Neural cell (in vitro differentiated cells): ENCODE data around the gene MAGI1. TPM values are rescaled to one million over a fixed set of nuclear protein-coding genes. Genes with fewer than 3 reads are reported as not detected.

Experiments used
- H2AFZ ChIP-seq: fragments of 200-600, 300-800 bp; sonication (generic), shearing (Covaris generic); 2 replicates; pipeline ENCODE4 v1.6.0; 2014; ENCODE audit warnings: low read depth, mild to moderate bottlenecking, antibody characterized with exemption, low read length, moderate library complexity
- H3F3A ChIP-seq: fragments of 200-600 bp; shearing (Covaris generic); 2 replicates; pipeline ENCODE4 v1.6.1; 2016; ENCODE audit warnings: mild to moderate bottlenecking, moderate library complexity, mixed read lengths, antibody characterized with exemption, low read length; ENCODE audit not compliant: insufficient read depth, poor library complexity, severe bottlenecking
- H3K27ac ChIP-seq: fragments of 200-600, 300-800 bp; sonication (generic), shearing (Covaris generic); 2 replicates; pipeline ENCODE4 v1.5.1; 2014; ENCODE audit warnings: mild to moderate bottlenecking, low read length, moderate library complexity
- H3K27me3 ChIP-seq: fragments of 300-800, 200-600 bp; sonication (generic), shearing (Covaris generic); 2 replicates; pipeline ENCODE4 v1.6.0; 2014; ENCODE audit warnings: mild to moderate bottlenecking, low read depth, low read length, moderate library complexity; ENCODE audit not compliant: insufficient read depth
- H3K36me3 ChIP-seq: fragments of 300-800, 200-600 bp; sonication (generic), shearing (Covaris generic); 2 replicates; pipeline ENCODE4 v1.5.1; 2014; ENCODE audit warnings: mild to moderate bottlenecking, antibody characterized with exemption, low read length, moderate library complexity; ENCODE audit not compliant: insufficient read depth
- H3K4me2 ChIP-seq: fragments of 300-800, 200-600 bp; sonication (generic), shearing (Covaris generic); 2 replicates; pipeline ENCODE4 v1.6.0; 2014; ENCODE audit warnings: mild to moderate bottlenecking, low read length
- H3K4me3 ChIP-seq: fragments of 300-800, 200-600 bp; sonication (generic), shearing (Covaris generic); 2 replicates; pipeline ENCODE4 v1.5.1; 2014; ENCODE audit warnings: mild to moderate bottlenecking, low read length, moderate library complexity
- H3K79me2 ChIP-seq: fragments of 200-600 bp; shearing (Covaris generic); replicated peaks from 2 replicates; pipeline ENCODE4 v1.6.0; 2014; ENCODE audit warnings: mild to moderate bottlenecking, low read length, moderate library complexity; ENCODE audit not compliant: insufficient read depth
- H3K9ac ChIP-seq: fragments of 300-800, 200-600 bp; sonication (generic), shearing (Covaris generic); 2 replicates; pipeline ENCODE4 v1.6.1; 2016; ENCODE audit warnings: mild to moderate bottlenecking, low read length, mixed read lengths
- H3K9me2 ChIP-seq: fragments of 200-600 bp; shearing (Covaris generic); 2 replicates; pipeline ENCODE4 v1.6.1; 2016; ENCODE audit warnings: mild to moderate bottlenecking, low read length, mixed read lengths; ENCODE audit not compliant: insufficient read depth
- H3K9me3 ChIP-seq: fragments of 200-600, 300-800 bp; sonication (generic), shearing (Covaris generic); 2 replicates; pipeline ENCODE4 v1.6.1; 2016; ENCODE audit warnings: mild to moderate bottlenecking, mixed run types, low read length, moderate library complexity, mixed read lengths
- H4K20me1 ChIP-seq: fragments of 200-600 bp; shearing (Covaris generic); 2 replicates; pipeline ENCODE4 v1.6.1; 2016; ENCODE audit warnings: mild to moderate bottlenecking, mixed run types; ENCODE audit not compliant: insufficient read depth
- CTCF ChIP-seq: fragments of 450-650 bp; IDR thresholded peaks from 2 replicates; pipeline ENCODE4 v1.5.1; 2014; ENCODE audit warnings: antibody characterized with exemption, mild to moderate bottlenecking, moderate library complexity; ENCODE audit not compliant: poor library complexity, severe bottlenecking
- EP300 ChIP-seq: fragments of 450-650 bp; conservative IDR thresholded peaks from 2 replicates; pipeline ENCODE4 v1.6.1; 2014; ENCODE audit warnings: antibody characterized with exemption, mild to moderate bottlenecking, moderate library complexity; ENCODE audit not compliant: poor library complexity, severe bottlenecking
- EZH2 ChIP-seq: fragments of 200-600, 300-800 bp; shearing (Covaris generic), sonication (generic); IDR thresholded peaks from 2 replicates; pipeline ENCODE4 v1.6.1; 2014; ENCODE audit warnings: antibody characterized with exemption, low read length, borderline replicate concordance, mild to moderate bottlenecking; ENCODE audit not compliant: insufficient read depth, poor library complexity, severe bottlenecking
- MXI1 ChIP-seq: fragments of 450-650 bp; conservative IDR thresholded peaks from 2 replicates; pipeline ENCODE4 v1.6.1; 2014; ENCODE audit warnings: antibody characterized with exemption, mild to moderate bottlenecking; ENCODE audit not compliant: poor library complexity, severe bottlenecking
- POLR2AphosphoS5 ChIP-seq: IDR thresholded peaks from 2 replicates; pipeline ENCODE4 v1.6.1; 2012
- RAD21 ChIP-seq: fragments of 450-650 bp; conservative IDR thresholded peaks from 2 replicates; pipeline ENCODE4 v1.6.1; 2014; ENCODE audit warnings: antibody characterized with exemption, mild to moderate bottlenecking, moderate library complexity
- REST ChIP-seq: IDR thresholded peaks from 2 replicates; pipeline ENCODE4 v1.6.1; 2012; ENCODE audit warnings: borderline replicate concordance
- SMC3 ChIP-seq: fragments of 450-650 bp; conservative IDR thresholded peaks from 2 replicates; pipeline ENCODE4 v1.6.1; 2014; ENCODE audit warnings: antibody characterized with exemption, mild to moderate bottlenecking, moderate library complexity; ENCODE audit not compliant: poor library complexity
- TAF1 ChIP-seq: IDR thresholded peaks from 2 replicates; pipeline ENCODE4 v1.6.1; 2012; ENCODE audit warnings: low read depth
- polyA plus RNA-seq: library from polyadenylated mRNA; depleted of rRNA; stranded (reverse); fragments of >200 nt; gene quantifications from 2 replicates; pipeline ENCODE4 v1.2.3, GENCODE V29; 2014

The MAGI1 gene
- polyA plus RNA-seq, 1 donor from 2014 or later, result 44.7 TPM

GRCh38 chr3:65953301-65953812 lies 85.4 kb downstream of the MAGI1 start:
- Histone ChIP-seq H3F3A (no peaks in the 10 kb centered on the region), H3K4me3 (no peak overlapping the region), H2AFZ (no peak overlapping the region), H3K9ac (no peak overlapping the region), H4K20me1 (no peaks in the 10 kb centered on the region), H3K9me2 (no peaks in the 10 kb centered on the region), H3K27me3 (no peaks in the 10 kb centered on the region), H3K9me3 (no peaks in the 10 kb centered on the region), H3K4me2 (no peak overlapping the region), H3K27ac (no peak overlapping the region), H3K36me3 (no peaks in the 10 kb centered on the region), H3K79me2 (no peaks in the 10 kb centered on the region)
- TF ChIP-seq TAF1 (no peak), RAD21 (no peak), EZH2 (no peak), MXI1 (no peak), POLR2AphosphoS5 (no peak), REST (no peak), EP300 (no peak), SMC3 (no peak), CTCF (no peak)

- Histone ChIP-seq H3K4me3 (no peak overlapping the region), H3K79me2 (no peaks in the 10 kb centered on the region), H3K27ac (no peak overlapping the region), H2AFZ (no peak overlapping the region), H3K4me2 (no peak overlapping the region), H3K9me2 (no peaks in the 10 kb centered on the region), H3K9me3 (no peaks in the 10 kb centered on the region), H3K36me3 (no peaks in the 10 kb centered on the region), H3K27me3 (no peaks in the 10 kb centered on the region), H3K9ac (no peak overlapping the region), H3F3A (no peaks in the 10 kb centered on the region), H4K20me1 (no peaks in the 10 kb centered on the region)
- no peak for TF ChIP-seq EZH2
- TF ChIP-seq EP300, result no peak
- TF ChIP-seq RAD21, result no peak
Observed at GRCh38 chr3:65952842-65953241, 85.9 kb downstream of the MAGI1 start.
